ENCODE measurements around the gene INCA1. TPM values are rescaled to one million over a fixed set of nuclear protein-coding genes. Genes with fewer than 3 reads are reported as not detected.

Gene INCA1
- total and polyA plus RNA-seq, 2 of the 13 experiments (the other 11 are each of a cell fraction or from before 2014, with no cell fraction given), result 0.93 to 2.6 TPM

GRCh38 chr17:4948166-4948930, 49.0 kb downstream of the INCA1 start, which contains the start of gene PFN1 (continued):
- no peak for TF ChIP-seq ZNF292 (CRISPR knock-in tag; IDR thresholded peaks at IDR 0.05; ENCODE audit: borderline replicate concordance, low read depth)
- peak; percentile 21; the same call in 1 of the 2 replicates for TF ChIP-seq ZSCAN30 (CRISPR knock-in tag; IDR thresholded peaks at IDR 0.05)
- 0 out of 2 replicates have a peak, but pooled peaks have one; percentile 34 for TF ChIP-seq IRF9 (CRISPR knock-in tag; IDR thresholded peaks at IDR 0.05; ENCODE audit: borderline replicate concordance)
- peak; percentile 85; the same call in 1 of the 2 replicates for TF ChIP-seq SRY (CRISPR knock-in tag; IDR thresholded peaks at IDR 0.05)
- peak; percentile 65; the same call in 1 of the 2 replicates for TF ChIP-seq ZNF766 (CRISPR knock-in tag; IDR thresholded peaks at IDR 0.05; ENCODE audit: borderline replicate concordance)
- 0 out of 2 replicates have a peak, but pooled peaks have one; percentile 57 for TF ChIP-seq SMAD9 (CRISPR knock-in tag; IDR thresholded peaks at IDR 0.05)
- TF ChIP-seq ZNF230 (CRISPR knock-in tag; IDR thresholded peaks at IDR 0.05), result no peak
- TF ChIP-seq PAX8 (CRISPR knock-in tag; IDR thresholded peaks at IDR 0.05; ENCODE audit: borderline replicate concordance), result peak; percentile 78; the same call in 1 of the 2 replicates
- TF ChIP-seq, protein P1, sequence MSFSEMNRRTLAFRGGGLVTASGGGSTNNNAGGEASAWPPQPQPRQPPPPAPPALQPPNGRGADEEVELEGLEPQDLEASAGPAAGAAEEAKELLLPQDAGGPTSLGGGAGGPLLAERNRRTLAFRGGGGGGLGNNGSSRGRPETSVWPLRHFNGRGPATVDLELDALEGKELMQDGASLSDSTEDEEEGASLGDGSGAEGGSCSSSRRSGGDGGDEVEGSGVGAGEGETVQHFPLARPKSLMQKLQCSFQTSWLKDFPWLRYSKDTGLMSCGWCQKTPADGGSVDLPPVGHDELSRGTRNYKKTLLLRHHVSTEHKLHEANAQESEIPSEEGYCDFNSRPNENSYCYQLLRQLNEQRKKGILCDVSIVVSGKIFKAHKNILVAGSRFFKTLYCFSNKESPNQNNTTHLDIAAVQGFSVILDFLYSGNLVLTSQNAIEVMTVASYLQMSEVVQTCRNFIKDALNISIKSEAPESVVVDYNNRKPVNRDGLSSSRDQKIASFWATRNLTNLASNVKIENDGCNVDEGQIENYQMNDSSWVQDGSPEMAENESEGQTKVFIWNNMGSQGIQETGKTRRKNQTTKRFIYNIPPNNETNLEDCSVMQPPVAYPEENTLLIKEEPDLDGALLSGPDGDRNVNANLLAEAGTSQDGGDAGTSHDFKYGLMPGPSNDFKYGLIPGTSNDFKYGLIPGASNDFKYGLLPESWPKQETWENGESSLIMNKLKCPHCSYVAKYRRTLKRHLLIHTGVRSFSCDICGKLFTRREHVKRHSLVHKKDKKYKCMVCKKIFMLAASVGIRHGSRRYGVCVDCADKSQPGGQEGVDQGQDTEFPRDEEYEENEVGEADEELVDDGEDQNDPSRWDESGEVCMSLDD (CRISPR knock-in tag; IDR thresholded peaks at IDR 0.05; ENCODE audit: borderline replicate concordance), result peak; percentile 78; the same call in 1 of the 2 replicates
- 0 out of 2 replicates have a peak, but pooled peaks have one; percentile 47 for TF ChIP-seq ZNF713 (CRISPR knock-in tag; IDR thresholded peaks at IDR 0.05)
- TF ChIP-seq, protein P2, sequence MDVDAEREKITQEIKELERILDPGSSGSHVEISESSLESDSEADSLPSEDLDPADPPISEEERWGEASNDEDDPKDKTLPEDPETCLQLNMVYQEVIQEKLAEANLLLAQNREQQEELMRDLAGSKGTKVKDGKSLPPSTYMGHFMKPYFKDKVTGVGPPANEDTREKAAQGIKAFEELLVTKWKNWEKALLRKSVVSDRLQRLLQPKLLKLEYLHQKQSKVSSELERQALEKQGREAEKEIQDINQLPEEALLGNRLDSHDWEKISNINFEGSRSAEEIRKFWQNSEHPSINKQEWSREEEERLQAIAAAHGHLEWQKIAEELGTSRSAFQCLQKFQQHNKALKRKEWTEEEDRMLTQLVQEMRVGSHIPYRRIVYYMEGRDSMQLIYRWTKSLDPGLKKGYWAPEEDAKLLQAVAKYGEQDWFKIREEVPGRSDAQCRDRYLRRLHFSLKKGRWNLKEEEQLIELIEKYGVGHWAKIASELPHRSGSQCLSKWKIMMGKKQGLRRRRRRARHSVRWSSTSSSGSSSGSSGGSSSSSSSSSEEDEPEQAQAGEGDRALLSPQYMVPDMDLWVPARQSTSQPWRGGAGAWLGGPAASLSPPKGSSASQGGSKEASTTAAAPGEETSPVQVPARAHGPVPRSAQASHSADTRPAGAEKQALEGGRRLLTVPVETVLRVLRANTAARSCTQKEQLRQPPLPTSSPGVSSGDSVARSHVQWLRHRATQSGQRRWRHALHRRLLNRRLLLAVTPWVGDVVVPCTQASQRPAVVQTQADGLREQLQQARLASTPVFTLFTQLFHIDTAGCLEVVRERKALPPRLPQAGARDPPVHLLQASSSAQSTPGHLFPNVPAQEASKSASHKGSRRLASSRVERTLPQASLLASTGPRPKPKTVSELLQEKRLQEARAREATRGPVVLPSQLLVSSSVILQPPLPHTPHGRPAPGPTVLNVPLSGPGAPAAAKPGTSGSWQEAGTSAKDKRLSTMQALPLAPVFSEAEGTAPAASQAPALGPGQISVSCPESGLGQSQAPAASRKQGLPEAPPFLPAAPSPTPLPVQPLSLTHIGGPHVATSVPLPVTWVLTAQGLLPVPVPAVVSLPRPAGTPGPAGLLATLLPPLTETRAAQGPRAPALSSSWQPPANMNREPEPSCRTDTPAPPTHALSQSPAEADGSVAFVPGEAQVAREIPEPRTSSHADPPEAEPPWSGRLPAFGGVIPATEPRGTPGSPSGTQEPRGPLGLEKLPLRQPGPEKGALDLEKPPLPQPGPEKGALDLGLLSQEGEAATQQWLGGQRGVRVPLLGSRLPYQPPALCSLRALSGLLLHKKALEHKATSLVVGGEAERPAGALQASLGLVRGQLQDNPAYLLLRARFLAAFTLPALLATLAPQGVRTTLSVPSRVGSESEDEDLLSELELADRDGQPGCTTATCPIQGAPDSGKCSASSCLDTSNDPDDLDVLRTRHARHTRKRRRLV (CRISPR knock-in tag; IDR thresholded peaks at IDR 0.05), result peak; percentile 77
- TF ChIP-seq ZC3H13 (CRISPR knock-in tag; IDR thresholded peaks at IDR 0.05), result peak; percentile 97
- peak; percentile 69 for TF ChIP-seq PHF8 (CRISPR knock-in tag; IDR thresholded peaks at IDR 0.05)
- TF ChIP-seq AGO1 (IDR thresholded peaks at IDR 0.05; ENCODE audit: low read depth, low read length, poor library complexity, severe bottlenecking), result peak; percentile 38
- TF ChIP-seq KDM3A (CRISPR knock-in tag; IDR thresholded peaks at IDR 0.05; ENCODE audit: low read depth), result 0 out of 2 replicates have a peak, but pooled peaks have one; percentile 0
- 0 out of 2 replicates have a peak, but pooled peaks have one; percentile 8 for TF ChIP-seq ZNF547 (CRISPR knock-in tag; IDR thresholded peaks at IDR 0.05)
- TF ChIP-seq ZZZ3 (CRISPR knock-in tag; IDR thresholded peaks at IDR 0.05; ENCODE audit: borderline replicate concordance), result 0 out of 2 replicates have a peak, but pooled peaks have one; percentile 7
- TF ChIP-seq ZSCAN22 (CRISPR knock-in tag; IDR thresholded peaks at IDR 0.05), result no peak

All from HepG2 (cell line).